PC-9 (cell line): ENCODE measurements around the gene ENO2. TPM values are rescaled to one million over a fixed set of nuclear protein-coding genes. Genes with fewer than 3 reads are reported as not detected.

ENCODE experiments used
- BruUV-seq: library from RNA; stranded (reverse); fragments of 400-500 nt; replicated peaks from 2 replicates; lab custom pipeline; 2021; lab: Mats Ljungman, UMichigan
- CTCF ChIA-PET: fragments of 300-600 bp; sonication (Branson Sonifier 250); formaldehyde crosslinking; loops from one replicate; lab custom pipeline; 2022; ENCODE audit warnings: antibody characterized with exemption; lab: Charles Lee
- POLR2A ChIA-PET: fragments of 300-600 bp; sonication (Branson Sonifier 250); formaldehyde crosslinking; loops from one replicate; lab custom pipeline; 2022; ENCODE audit warnings: antibody characterized with exemption; ENCODE audit not compliant: unreplicated experiment; lab: Charles Lee
- DNase-seq, 2 experiments: peaks; one replicate each; pipeline versions ENCODE4 v3.0.0 to v3.0.0-alpha.2; 2015 to 2022; ENCODE audit warnings: mixed read lengths in 1 of 2
- H2AFZ ChIP-seq: fragments of 200-600 bp; sonication (generic); 2 replicates; pipeline ENCODE4 v1.8.1; 2017; ENCODE audit warnings: antibody characterized with exemption
- H3F3A ChIP-seq: fragments of 200-600 bp; sonication (generic); 2 replicates; pipeline ENCODE4 v1.8.1; 2017; ENCODE audit warnings: antibody characterized with exemption, mild to moderate bottlenecking, low read depth; ENCODE audit not compliant: insufficient read depth
- H3K27ac ChIP-seq: fragments of 200-600 bp; sonication (generic); 2 replicates; pipeline ENCODE4 v1.6.1; 2016; ENCODE audit warnings: mixed run types
- H3K27me3 ChIP-seq: fragments of 200-600 bp; sonication (generic); 2 replicates; pipeline ENCODE4 v1.6.1; 2016; ENCODE audit warnings: low read depth, mixed run types; ENCODE audit not compliant: insufficient read depth
- H3K36me3 ChIP-seq: fragments of 200-600 bp; sonication (generic); 2 replicates; pipeline ENCODE4 v1.6.1; 2016; ENCODE audit warnings: low read depth, mixed run types
- H3K4me1 ChIP-seq: fragments of 200-600 bp; sonication (generic); replicated peaks from 2 replicates; pipeline ENCODE4 v1.6.1; 2016; ENCODE audit warnings: mixed run types; ENCODE audit not compliant: insufficient read depth
- H3K4me2 ChIP-seq: fragments of 200-600 bp; sonication (generic); 2 replicates; pipeline ENCODE4 v1.6.1; 2017; ENCODE audit warnings: mixed run types
- H3K4me3 ChIP-seq: fragments of 200-600 bp; sonication (generic); 2 replicates; pipeline ENCODE4 v1.6.1; 2016; ENCODE audit warnings: mixed run types
- H3K79me2 ChIP-seq: fragments of 200-600 bp; sonication (generic); 2 replicates; pipeline ENCODE4 v1.6.1; 2017; ENCODE audit warnings: low read depth, mixed run types
- H3K9me2 ChIP-seq: fragments of 200-600 bp; sonication (generic); 2 replicates; pipeline ENCODE4 v1.8.1; 2017; ENCODE audit warnings: mild to moderate bottlenecking; ENCODE audit not compliant: insufficient read depth
- H3K9me3 ChIP-seq: fragments of 200-600 bp; sonication (generic); 2 replicates; pipeline ENCODE4 v1.8.1; 2016; ENCODE audit warnings: low read depth; ENCODE audit not compliant: insufficient read depth
- H4K20me1 ChIP-seq: fragments of 200-600 bp; sonication (generic); 2 replicates; pipeline ENCODE4 v1.8.1; 2017; ENCODE audit not compliant: insufficient read depth
- CTCF ChIP-seq: fragments of 200-600 bp; sonication (generic); conservative IDR thresholded peaks from 2 replicates; pipeline ENCODE4 v1.6.1; 2017; ENCODE audit warnings: mixed run types, antibody characterized with exemption, mild to moderate bottlenecking, moderate library complexity
- EZH2 ChIP-seq: fragments of 200-600 bp; sonication (generic); IDR thresholded peaks from 2 replicates; pipeline ENCODE4 v1.8.0; 2017; ENCODE audit warnings: antibody characterized with exemption, low read depth
- intact Hi-C: fragments of 100-400 bp; cut with micrococcal nuclease; formaldehyde crosslinking; loops from one replicate; pipeline ENCODE4 v1.10.0; 2022; ENCODE audit not compliant: unreplicated experiment
- total RNA-seq: library from RNA; stranded (reverse); gene quantifications from 2 replicates; pipeline ENCODE4 v1.2.3, GENCODE V29; 2021

Gene ENO2
- total RNA-seq, 1 experiment from 2014 or later, result 38.8 TPM

GRCh38 chr12:6917491-6918231 lies 3.3 kb downstream of the ENO2 start:
- Histone ChIP-seq H3K27me3 (peaks cover 11% of the 10 kb centered on the region), H3K79me2 (no peaks in the 10 kb centered on the region), H3K27ac (no peak overlapping the region), H3F3A (no peaks in the 10 kb centered on the region), H3K4me1 (peaks cover 5% of the 10 kb centered on the region; the same call in 1 of the 2 replicates), H4K20me1 (no peaks in the 10 kb centered on the region), H3K9me2 (no peaks in the 10 kb centered on the region), H3K9me3 (no peaks in the 10 kb centered on the region), H3K4me3 (no peak overlapping the region), H3K4me2 (no peak overlapping the region), H3K36me3 (no peaks in the 10 kb centered on the region), H2AFZ (no peak overlapping the region)
- TF ChIP-seq CTCF (no peak), EZH2 (no peak)
- ChIA-PET CTCF (interaction anchor here (0.7 kb wide), 2 partner anchors 15 to 29 kb away, joined by 3 to 4 read pairs; no protein-coding TSS in a partner anchor), POLR2A (interaction anchor here (0.7 kb wide), 1 partner anchor 26 kb away, joined by 14 read pairs; the partner anchor contains the start of gene RNU7-1)
- no TSS peak for BruUV-seq
- intact Hi-C loops, result no loop called here
- no peak for DNase-seq

- DNase-seq, result no peak
- POLR2A ChIA-PET, result interaction anchor here (0.8 kb wide), 1 partner anchor 14 kb away, joined by 14 read pairs; no protein-coding TSS in a partner anchor
These were observed 5.2 kb downstream of the ENO2 start for GRCh38 chr12:6919588-6919987.

GRCh38 chr12:6921539-6921938 lies 7.2 kb downstream of the ENO2 start:
- H2AFZ ChIP-seq, result no peak overlapping the region
- POLR2A ChIA-PET, result interaction anchor here (0.7 to 1.0 kb wide), 2 partner anchors 31 to 69 kb away, joined by 6 read pairs; partner anchors contain the start of gene USP5
- peaks cover 26% of the 10 kb centered on the region for H3K4me1 ChIP-seq
- H3K79me2 ChIP-seq, result 0 out of 2 replicates have a peak, but pooled peaks cover 3% of the 10 kb centered on the region
- DNase-seq, result no peak
- no peak overlapping the region for H3K4me2 ChIP-seq
- no peaks in the 10 kb centered on the region for H4K20me1 ChIP-seq
- no peak overlapping the region for H3K4me3 ChIP-seq
- BruUV-seq, result no TSS peak
- TF ChIP-seq EZH2 (no peak), CTCF (no peak)
- peaks cover 20% of the 10 kb centered on the region for H3F3A ChIP-seq
- no peaks in the 10 kb centered on the region for H3K27me3 ChIP-seq
- H3K9me2 ChIP-seq, result no peaks in the 10 kb centered on the region
- CTCF ChIA-PET, result no interaction called here
- no peak overlapping the region for H3K27ac ChIP-seq
- no peaks in the 10 kb centered on the region for H3K36me3 ChIP-seq
- intact Hi-C loops, result no loop called here
- H3K9me3 ChIP-seq, result no peaks in the 10 kb centered on the region

More at GRCh38 chr12:6919588-6919987, 5.2 kb downstream of the ENO2 start:
- Histone ChIP-seq H3K27me3 (peaks cover 4% of the 10 kb centered on the region; the same call in 1 of the 2 replicates), H3K36me3 (no peaks in the 10 kb centered on the region), H3K9me2 (no peaks in the 10 kb centered on the region), H3K4me2 (no peak overlapping the region), H3K4me1 (peaks cover 12% of the 10 kb centered on the region), H3K4me3 (no peak overlapping the region), H3K9me3 (no peaks in the 10 kb centered on the region), H2AFZ (no peak overlapping the region), H3F3A (peaks cover 2% of the 10 kb centered on the region; the same call in 1 of the 2 replicates), H3K27ac (no peak overlapping the region), H4K20me1 (no peaks in the 10 kb centered on the region), H3K79me2 (no peaks in the 10 kb centered on the region)
- intact Hi-C loops, result no loop called here
- TF ChIP-seq EZH2 (no peak), CTCF (no peak)
- no TSS peak for BruUV-seq
- CTCF ChIA-PET, result no interaction called here
